ENCODE data around the gene B3GAT3. TPM values are rescaled to one million over a fixed set of nuclear protein-coding genes. Genes with fewer than 3 reads are reported as not detected.

B3GAT3 gene
- total RNA-seq, 1 donor: 30.8 TPM

- Histone ChIP-seq H3K27ac (ENCODE audit: low read depth, low read length) (peak overlapping the region; percentile 1), H3K4me1 (ENCODE audit: insufficient read depth, low read length) (peaks cover 27% of the 10 kb centered on the region), H3K9me3 (ENCODE audit: low read depth, low read length) (no peaks in the 10 kb centered on the region), H3K4me2 (ENCODE audit: insufficient read depth, low read length) (peak overlapping the region; percentile 96), H2AFZ (ENCODE audit: low read length) (peak overlapping the region; percentile 56), H4K20me1 (ENCODE audit: insufficient read depth, low read length) (peaks cover 27% of the 10 kb centered on the region), H3K27me3 (ENCODE audit: insufficient read depth, low read length) (no peaks in the 10 kb centered on the region), H3K4me3 (ENCODE audit: insufficient read depth, low read length) (peak overlapping the region; percentile 96), H3K36me3 (ENCODE audit: insufficient read depth, low read length) (peaks cover 52% of the 10 kb centered on the region), H3K79me2 (ENCODE audit: insufficient read depth, low read length) (peaks cover 37% of the 10 kb centered on the region)
- TF ChIP-seq, protein P1, sequence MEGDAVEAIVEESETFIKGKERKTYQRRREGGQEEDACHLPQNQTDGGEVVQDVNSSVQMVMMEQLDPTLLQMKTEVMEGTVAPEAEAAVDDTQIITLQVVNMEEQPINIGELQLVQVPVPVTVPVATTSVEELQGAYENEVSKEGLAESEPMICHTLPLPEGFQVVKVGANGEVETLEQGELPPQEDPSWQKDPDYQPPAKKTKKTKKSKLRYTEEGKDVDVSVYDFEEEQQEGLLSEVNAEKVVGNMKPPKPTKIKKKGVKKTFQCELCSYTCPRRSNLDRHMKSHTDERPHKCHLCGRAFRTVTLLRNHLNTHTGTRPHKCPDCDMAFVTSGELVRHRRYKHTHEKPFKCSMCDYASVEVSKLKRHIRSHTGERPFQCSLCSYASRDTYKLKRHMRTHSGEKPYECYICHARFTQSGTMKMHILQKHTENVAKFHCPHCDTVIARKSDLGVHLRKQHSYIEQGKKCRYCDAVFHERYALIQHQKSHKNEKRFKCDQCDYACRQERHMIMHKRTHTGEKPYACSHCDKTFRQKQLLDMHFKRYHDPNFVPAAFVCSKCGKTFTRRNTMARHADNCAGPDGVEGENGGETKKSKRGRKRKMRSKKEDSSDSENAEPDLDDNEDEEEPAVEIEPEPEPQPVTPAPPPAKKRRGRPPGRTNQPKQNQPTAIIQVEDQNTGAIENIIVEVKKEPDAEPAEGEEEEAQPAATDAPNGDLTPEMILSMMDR (IDR thresholded peaks at IDR 0.05; ENCODE audit: extremely low read depth, low read depth, low read length): no peak
- peak; percentile 96 for DNase-seq (ENCODE audit: insufficient read length, low spot score, missing footprints)
Measured at GRCh38 chr11:62602141-62603071, 19.4 kb downstream of the B3GAT3 start.

DNA sequence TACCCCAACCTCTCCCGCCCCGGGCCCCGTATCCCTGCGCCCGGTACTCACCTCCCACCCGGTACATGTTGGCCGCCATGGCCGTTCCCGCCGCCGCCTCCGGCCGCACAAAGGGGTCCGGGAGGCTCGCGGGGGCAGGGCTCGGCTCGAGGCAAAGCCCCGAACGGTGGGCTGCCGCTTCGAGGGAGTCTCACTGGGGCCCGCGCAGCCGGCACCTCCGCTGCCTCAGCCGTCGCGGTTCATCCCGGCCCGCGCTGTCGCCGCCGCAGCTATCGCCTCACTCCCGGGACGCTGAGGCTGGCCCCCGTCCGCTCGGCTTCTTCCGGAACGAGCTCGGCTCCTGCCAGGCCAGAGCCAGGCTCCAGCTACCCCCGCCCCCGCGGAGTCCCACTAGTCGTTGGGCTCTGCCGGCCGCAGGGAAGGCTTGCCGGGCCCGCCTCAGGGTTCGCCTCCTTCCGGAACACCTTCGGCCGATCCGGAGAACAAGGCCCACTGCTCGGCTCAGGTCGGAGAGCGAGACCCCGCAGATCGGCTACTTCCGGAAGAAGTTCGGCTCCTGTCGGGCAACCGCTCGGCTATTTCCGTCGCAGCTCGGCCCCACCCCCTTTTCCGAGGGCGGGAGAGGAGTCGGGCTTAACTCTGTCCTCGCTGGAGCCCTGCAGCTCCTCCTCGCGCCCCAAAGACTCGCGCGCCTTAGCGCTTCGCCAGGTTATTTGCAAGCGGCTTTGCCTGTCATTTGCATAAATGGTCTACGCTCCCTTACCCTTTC is 20.2 kb downstream of the B3GAT3 start, which contains the start of gene MTA2:
Gene MTA2 (minus strand): TSS at position 494 of the 769 bp plus-strand sequence. CDS start 415 bp downstream, at position 79.
- no peaks in the 10 kb centered on the region for H3K27me3 ChIP-seq (ENCODE audit: insufficient read depth, low read length)
- peak within 1 kb of the TSS; percentile 59 for H2AFZ ChIP-seq (ENCODE audit: low read length)
- peak within 1 kb of the TSS; percentile 96 for H3K4me2 ChIP-seq (ENCODE audit: insufficient read depth, low read length)
- DNase-seq (ENCODE audit: insufficient read length, low spot score, missing footprints): peak; percentile 99
- peak within 1 kb of the TSS; percentile 96 for H3K4me3 ChIP-seq (ENCODE audit: insufficient read depth, low read length)
- peaks cover 56% of the 10 kb centered on the region for H3K36me3 ChIP-seq (ENCODE audit: insufficient read depth, low read length)
- TF ChIP-seq, protein P1 (IDR thresholded peaks at IDR 0.05; ENCODE audit: extremely low read depth, low read depth, low read length): no peak
- H3K4me1 ChIP-seq (ENCODE audit: insufficient read depth, low read length): peaks cover 27% of the 10 kb centered on the region
- no peaks in the 10 kb centered on the region for H3K9me3 ChIP-seq (ENCODE audit: low read depth, low read length)
- peaks cover 27% of the 10 kb centered on the region for H4K20me1 ChIP-seq (ENCODE audit: insufficient read depth, low read length)
- H3K79me2 ChIP-seq (ENCODE audit: insufficient read depth, low read length): peaks cover 42% of the 10 kb centered on the region
- H3K27ac ChIP-seq (ENCODE audit: low read depth, low read length): peak within 1 kb of the TSS; percentile 83

DNA sequence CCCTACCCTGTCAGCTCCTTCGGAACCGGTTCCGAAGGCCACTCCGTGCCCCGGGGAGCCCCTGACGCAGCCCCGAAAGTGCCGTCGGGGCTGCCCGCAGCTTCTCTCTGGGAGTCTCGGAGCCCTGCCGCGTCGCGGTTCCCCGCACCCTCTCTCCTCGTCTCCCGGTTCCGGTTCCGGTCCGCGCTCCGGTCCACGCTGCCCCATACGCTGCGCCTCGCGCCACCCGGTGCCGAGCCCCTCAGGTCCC is 20.7 kb downstream of the B3GAT3 start:
- no peaks in the 10 kb centered on the region for H3K27me3 ChIP-seq (ENCODE audit: insufficient read depth, low read length)
- H3K4me3 ChIP-seq (ENCODE audit: insufficient read depth, low read length): peak overlapping the region; percentile 96
- H3K9me3 ChIP-seq (ENCODE audit: low read depth, low read length): no peaks in the 10 kb centered on the region
- H3K36me3 ChIP-seq (ENCODE audit: insufficient read depth, low read length): peaks cover 57% of the 10 kb centered on the region
- DNase-seq (ENCODE audit: insufficient read length, low spot score, missing footprints): peak; percentile 89
- H3K27ac ChIP-seq (ENCODE audit: low read depth, low read length): peak overlapping the region; percentile 83
- TF ChIP-seq, protein P1 (IDR thresholded peaks at IDR 0.05; ENCODE audit: extremely low read depth, low read depth, low read length): no peak
- H3K4me2 ChIP-seq (ENCODE audit: insufficient read depth, low read length): peak overlapping the region; percentile 96
- H2AFZ ChIP-seq (ENCODE audit: low read length): peak overlapping the region; percentile 59
- H3K79me2 ChIP-seq (ENCODE audit: insufficient read depth, low read length): peaks cover 43% of the 10 kb centered on the region
- H4K20me1 ChIP-seq (ENCODE audit: insufficient read depth, low read length): peaks cover 27% of the 10 kb centered on the region
- peaks cover 27% of the 10 kb centered on the region for H3K4me1 ChIP-seq (ENCODE audit: insufficient read depth, low read length)

All from osteoblast (primary cell).